A549 (cell line): Measurements from ENCODE around the gene CREB5.

Source experiments
- BHLHE40 ChIP-seq: IDR thresholded peaks from 2 replicates; pipeline ENCODE4 v1.6.1; 2012; ENCODE audit warnings: low read depth, low read length, inconsistent platforms
- CEBPB ChIP-seq, 2 experiments: fragments of >200 bp in 1 of 2; sonication (Bioruptor Twin) in 1 of 2; formaldehyde crosslinking in 1 of 2; IDR thresholded peaks; 2 replicates each; pipeline ENCODE4 v1.6.1; 2012 to 2016
- EP300 ChIP-seq, 2 experiments: fragments of >200 bp; sonication (Bioruptor Twin); formaldehyde crosslinking; IDR thresholded peaks; 2 replicates in 1 of 2; 3 replicates in 1 of 2; pipeline ENCODE4 v1.6.1; 2016 to 2017
- HDAC2 ChIP-seq: fragments of 200-600 bp; sonication (generic); IDR thresholded peaks from 2 replicates; pipeline ENCODE4 v1.6.1; 2016
- MAZ ChIP-seq: fragments of 150-350 bp; IDR thresholded peaks from 2 replicates; pipeline ENCODE4 v1.6.1; 2014; ENCODE audit warnings: antibody characterized with exemption, low read depth, low read length, borderline replicate concordance
- RAD21 ChIP-seq, 2 experiments: fragments of >200 bp in 1 of 2; sonication (Bioruptor Twin) in 1 of 2; formaldehyde crosslinking in 1 of 2; IDR thresholded peaks in 1 of 2; conservative IDR thresholded peaks in 1 of 2; 2 replicates in 1 of 2; 3 replicates in 1 of 2; pipeline ENCODE4 v1.6.1; 2012 to 2018; ENCODE audit warnings: inconsistent platforms in 1 of 2
- RFX5 ChIP-seq: fragments of 450-650 bp; IDR thresholded peaks from 2 replicates; pipeline ENCODE4 v1.7.1; 2014; ENCODE audit warnings: antibody characterized with exemption, mild to moderate bottlenecking, moderate library complexity
- RNF2 ChIP-seq: fragments of 200-600 bp; sonication (generic); IDR thresholded peaks from 2 replicates; pipeline ENCODE4 v1.6.1; 2016; ENCODE audit warnings: low read depth, mild to moderate bottlenecking, antibody characterized with exemption, moderate library complexity, borderline replicate concordance
- TF ChIP-seq, protein P1 (sequence below): fragments of >200 bp; sonication (Bioruptor Twin); formaldehyde crosslinking; IDR thresholded peaks from 3 replicates; pipeline ENCODE4 v1.5.1; 2016
- TF ChIP-seq, protein P2 (sequence below): fragments of 200-600 bp; sonication (generic); IDR thresholded peaks from 2 replicates; pipeline ENCODE4 v1.6.1; 2016; ENCODE audit warnings: antibody characterized with exemption, mild to moderate bottlenecking, moderate library complexity
- TF ChIP-seq, protein P3 (sequence below): fragments of 250-450 bp; sonication (Bioruptor Pico); IDR thresholded peaks from 2 replicates; pipeline ENCODE4 v1.5.0; 2021; ENCODE audit warnings: mild to moderate bottlenecking, moderate library complexity, borderline replicate concordance

DNA sequence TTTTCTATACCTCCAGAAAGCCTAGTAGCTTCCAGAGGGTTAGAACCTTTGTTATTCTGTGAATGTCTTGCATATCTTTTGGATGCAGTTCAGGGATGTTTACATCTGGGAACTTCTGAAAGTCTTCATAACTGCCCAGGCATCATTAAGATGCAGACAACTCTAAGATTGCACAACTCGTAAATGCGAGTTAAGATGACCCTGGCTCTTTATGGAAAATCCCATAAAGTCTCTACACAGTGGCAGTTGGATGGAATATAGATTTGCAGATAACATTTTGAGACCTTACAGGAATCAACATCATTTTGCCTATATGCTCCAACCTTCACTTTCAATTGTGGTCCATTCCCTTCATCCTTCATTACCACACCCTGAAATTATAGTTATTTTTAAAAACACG, 151.7 kb downstream of the CREB5 start:
- TF ChIP-seq, protein P1, sequence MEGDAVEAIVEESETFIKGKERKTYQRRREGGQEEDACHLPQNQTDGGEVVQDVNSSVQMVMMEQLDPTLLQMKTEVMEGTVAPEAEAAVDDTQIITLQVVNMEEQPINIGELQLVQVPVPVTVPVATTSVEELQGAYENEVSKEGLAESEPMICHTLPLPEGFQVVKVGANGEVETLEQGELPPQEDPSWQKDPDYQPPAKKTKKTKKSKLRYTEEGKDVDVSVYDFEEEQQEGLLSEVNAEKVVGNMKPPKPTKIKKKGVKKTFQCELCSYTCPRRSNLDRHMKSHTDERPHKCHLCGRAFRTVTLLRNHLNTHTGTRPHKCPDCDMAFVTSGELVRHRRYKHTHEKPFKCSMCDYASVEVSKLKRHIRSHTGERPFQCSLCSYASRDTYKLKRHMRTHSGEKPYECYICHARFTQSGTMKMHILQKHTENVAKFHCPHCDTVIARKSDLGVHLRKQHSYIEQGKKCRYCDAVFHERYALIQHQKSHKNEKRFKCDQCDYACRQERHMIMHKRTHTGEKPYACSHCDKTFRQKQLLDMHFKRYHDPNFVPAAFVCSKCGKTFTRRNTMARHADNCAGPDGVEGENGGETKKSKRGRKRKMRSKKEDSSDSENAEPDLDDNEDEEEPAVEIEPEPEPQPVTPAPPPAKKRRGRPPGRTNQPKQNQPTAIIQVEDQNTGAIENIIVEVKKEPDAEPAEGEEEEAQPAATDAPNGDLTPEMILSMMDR, result no peak
- TF ChIP-seq RFX5 (no peak), RAD21 (conservative IDR thresholded peaks at IDR 0.05 in 1 of 2, IDR thresholded peaks at IDR 0.05 in 1 of 2) (no peak), CEBPB (IDR thresholded peaks at IDR 0.05) (no peak), EP300 (IDR thresholded peaks at IDR 0.05) (no peak), BHLHE40 (no peak), HDAC2 (no peak), RNF2 (no peak), MAZ (no peak)
- TF ChIP-seq, protein P2, sequence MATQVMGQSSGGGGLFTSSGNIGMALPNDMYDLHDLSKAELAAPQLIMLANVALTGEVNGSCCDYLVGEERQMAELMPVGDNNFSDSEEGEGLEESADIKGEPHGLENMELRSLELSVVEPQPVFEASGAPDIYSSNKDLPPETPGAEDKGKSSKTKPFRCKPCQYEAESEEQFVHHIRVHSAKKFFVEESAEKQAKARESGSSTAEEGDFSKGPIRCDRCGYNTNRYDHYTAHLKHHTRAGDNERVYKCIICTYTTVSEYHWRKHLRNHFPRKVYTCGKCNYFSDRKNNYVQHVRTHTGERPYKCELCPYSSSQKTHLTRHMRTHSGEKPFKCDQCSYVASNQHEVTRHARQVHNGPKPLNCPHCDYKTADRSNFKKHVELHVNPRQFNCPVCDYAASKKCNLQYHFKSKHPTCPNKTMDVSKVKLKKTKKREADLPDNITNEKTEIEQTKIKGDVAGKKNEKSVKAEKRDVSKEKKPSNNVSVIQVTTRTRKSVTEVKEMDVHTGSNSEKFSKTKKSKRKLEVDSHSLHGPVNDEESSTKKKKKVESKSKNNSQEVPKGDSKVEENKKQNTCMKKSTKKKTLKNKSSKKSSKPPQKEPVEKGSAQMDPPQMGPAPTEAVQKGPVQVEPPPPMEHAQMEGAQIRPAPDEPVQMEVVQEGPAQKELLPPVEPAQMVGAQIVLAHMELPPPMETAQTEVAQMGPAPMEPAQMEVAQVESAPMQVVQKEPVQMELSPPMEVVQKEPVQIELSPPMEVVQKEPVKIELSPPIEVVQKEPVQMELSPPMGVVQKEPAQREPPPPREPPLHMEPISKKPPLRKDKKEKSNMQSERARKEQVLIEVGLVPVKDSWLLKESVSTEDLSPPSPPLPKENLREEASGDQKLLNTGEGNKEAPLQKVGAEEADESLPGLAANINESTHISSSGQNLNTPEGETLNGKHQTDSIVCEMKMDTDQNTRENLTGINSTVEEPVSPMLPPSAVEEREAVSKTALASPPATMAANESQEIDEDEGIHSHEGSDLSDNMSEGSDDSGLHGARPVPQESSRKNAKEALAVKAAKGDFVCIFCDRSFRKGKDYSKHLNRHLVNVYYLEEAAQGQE, result no peak
- TF ChIP-seq, protein P3, sequence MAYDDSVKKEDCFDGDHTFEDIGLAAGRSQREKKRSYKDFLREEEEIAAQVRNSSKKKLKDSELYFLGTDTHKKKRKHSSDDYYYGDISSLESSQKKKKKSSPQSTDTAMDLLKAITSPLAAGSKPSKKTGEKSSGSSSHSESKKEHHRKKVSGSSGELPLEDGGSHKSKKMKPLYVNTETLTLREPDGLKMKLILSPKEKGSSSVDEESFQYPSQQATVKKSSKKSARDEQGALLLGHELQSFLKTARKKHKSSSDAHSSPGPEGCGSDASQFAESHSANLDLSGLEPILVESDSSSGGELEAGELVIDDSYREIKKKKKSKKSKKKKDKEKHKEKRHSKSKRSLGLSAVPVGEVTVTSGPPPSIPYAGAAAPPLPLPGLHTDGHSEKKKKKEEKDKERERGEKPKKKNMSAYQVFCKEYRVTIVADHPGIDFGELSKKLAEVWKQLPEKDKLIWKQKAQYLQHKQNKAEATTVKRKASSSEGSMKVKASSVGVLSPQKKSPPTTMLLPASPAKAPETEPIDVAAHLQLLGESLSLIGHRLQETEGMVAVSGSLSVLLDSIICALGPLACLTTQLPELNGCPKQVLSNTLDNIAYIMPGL (CRISPR knock-in tag), result no peak
